ENCODE results near the gene IDI1.

IDI1 gene

GRCh38 chr10:994836-995558 lies 53.9 kb downstream of the IDI1 start:
- no peak for TF ChIP-seq ZFX (IDR thresholded peaks at IDR 0.05; ENCODE audit: borderline replicate concordance)
- TF ChIP-seq CTCF (IDR thresholded peaks at IDR 0.05), result no peak
- H3K27ac ChIP-seq, result no peak overlapping the region

GRCh38 chr10:992871-993270 lies 56.0 kb downstream of the IDI1 start:
- no peak overlapping the region for H3K27ac ChIP-seq
- no peak for TF ChIP-seq CTCF (IDR thresholded peaks at IDR 0.05)
- no peak for TF ChIP-seq ZFX (IDR thresholded peaks at IDR 0.05; ENCODE audit: borderline replicate concordance)

- no peak overlapping the region for H3K27ac ChIP-seq
- TF ChIP-seq ZFX (IDR thresholded peaks at IDR 0.05; ENCODE audit: borderline replicate concordance), result no peak
- no peak for TF ChIP-seq CTCF (IDR thresholded peaks at IDR 0.05)
Observed at GRCh38 chr10:992467-992866, 56.5 kb downstream of the IDI1 start.

GRCh38 chr10:990808-991207 lies 58.1 kb downstream of the IDI1 start:
- TF ChIP-seq ZFX (IDR thresholded peaks at IDR 0.05; ENCODE audit: borderline replicate concordance) (no peak), CTCF (IDR thresholded peaks at IDR 0.05) (no peak)

More at GRCh38 chr10:990808-991207, 58.1 kb downstream of the IDI1 start:
- H3K27ac ChIP-seq, result no peak overlapping the region
